Ovary (tissue), 3 donors: ENCODE results near the gene IZUMO1.

Experiments used
- CTCF ChIP-seq, 3 donors: fragments of 450-650 bp in 2 of 3; fragments of 200-600 bp in 1 of 3; IDR thresholded peaks; one replicate each; pipeline versions ENCODE4 v1.5.1 to v1.8.0; 2016 to 2022; ENCODE audit warnings: antibody characterized with exemption in 3 of 3, mild to moderate bottlenecking in 1 of 3
- POLR2A ChIP-seq: fragments of 450-650 bp; IDR thresholded peaks from one replicate; pipeline ENCODE4 v1.6.1; 2017; ENCODE audit warnings: antibody characterized with exemption, mild to moderate bottlenecking, moderate library complexity
- donor health status: DM: no; HTN: no; CAD: no.

GRCh38 chr19:48734625-48735024 is 12.1 kb downstream of the IZUMO1 start:
- TF ChIP-seq CTCF (IDR thresholded peaks at IDR 0.05) (no peak), POLR2A (no peak)
